H1 (cell line): ENCODE results near the gene GPD1L. TPM values are rescaled to one million over a fixed set of nuclear protein-coding genes. Genes with fewer than 3 reads are reported as not detected.

Experiments used
- BCL11A ChIP-seq, 2 experiments: IDR thresholded peaks; one replicate each; pipeline ENCODE4 v1.6.1; 2011; ENCODE audit warnings: low read depth in 2 of 2, low read length in 2 of 2, mild to moderate bottlenecking in 2 of 2
- EZH2 ChIP-seq: fragments of 200-600 bp; sonication (generic); IDR thresholded peaks from 2 replicates; pipeline ENCODE4 v1.7.1; 2012; ENCODE audit warnings: low read depth, mild to moderate bottlenecking, moderate library complexity, low read length, inconsistent platforms; ENCODE audit not compliant: severe bottlenecking
- FOSL1 ChIP-seq: IDR thresholded peaks from 2 replicates; pipeline ENCODE4 v1.6.1; 2011; ENCODE audit warnings: mild to moderate bottlenecking, low read depth, low read length, moderate library complexity; ENCODE audit not compliant: insufficient read depth
- TAF7 ChIP-seq: optimal IDR thresholded peaks from 2 replicates; pipeline ENCODE3; 2011; ENCODE audit warnings: low read depth, mild to moderate bottlenecking, inconsistent platforms, low read length, moderate library complexity, borderline replicate concordance
- ZNF274 ChIP-seq: IDR thresholded peaks from 2 replicates; pipeline ENCODE4 v1.7.0; 2012; ENCODE audit warnings: low read length, borderline replicate concordance; ENCODE audit errors: extremely low read depth
- polyA plus RNA-seq, 7 experiments: library from polyadenylated mRNA; depleted of rRNA in 3 of 7; stranded (reverse) in 5 of 7; unstranded in 2 of 7; fragments of >200 nt in 5 of 7; fragments of 200-250 nt in 2 of 7; gene quantifications; 1 replicate in 5 of 7; 2 replicates in 1 of 7; 4 replicates in 1 of 7; pipeline versions ENCODE4 v1.2.1 to v1.2.3, GENCODE V29; 2011 to 2013; ENCODE audit warnings: missing spikeins in 2 of 7, mixed read lengths in 2 of 7
- total RNA-seq: library from RNA; stranded (reverse); fragmentation: NEBNext Ultra II Directional; extraction: Animal tissue kit (Norgen Biotek cat#: 25700); gene quantifications from 2 replicates; pipeline ENCODE4 v1.2.1, GENCODE V29; 2021

GPD1L gene
- total and polyA plus RNA-seq, 2 of the 8 experiments (the other 6 are each of a cell fraction or from before 2014, with no cell fraction given): 2.4 to 8.4 TPM

GRCh38 chr3:32128936-32129335, 22.5 kb downstream of the GPD1L start (continued):
- TF ChIP-seq FOSL1: no peak
- TF ChIP-seq TAF7: no peak
- TF ChIP-seq EZH2: no peak
- no peak for TF ChIP-seq ZNF274
- TF ChIP-seq BCL11A (IDR thresholded peaks at IDR 0.05; ENCODE audit: low read depth in 2 of 2, low read length in 2 of 2): no peak
- TF ChIP-seq, all 59 proteins: peak for 0
